ENCODE measurements around the gene VCPKMT. TPM values are rescaled to one million over a fixed set of nuclear protein-coding genes. Genes with fewer than 3 reads are reported as not detected.
A peak's percentile ranks its signal among the peaks of the same experiment; 100 is the strongest.

Gene VCPKMT
- total RNA-seq, 2 experiments from 2014 or later = 12.0 to 14.5 TPM

DNA sequence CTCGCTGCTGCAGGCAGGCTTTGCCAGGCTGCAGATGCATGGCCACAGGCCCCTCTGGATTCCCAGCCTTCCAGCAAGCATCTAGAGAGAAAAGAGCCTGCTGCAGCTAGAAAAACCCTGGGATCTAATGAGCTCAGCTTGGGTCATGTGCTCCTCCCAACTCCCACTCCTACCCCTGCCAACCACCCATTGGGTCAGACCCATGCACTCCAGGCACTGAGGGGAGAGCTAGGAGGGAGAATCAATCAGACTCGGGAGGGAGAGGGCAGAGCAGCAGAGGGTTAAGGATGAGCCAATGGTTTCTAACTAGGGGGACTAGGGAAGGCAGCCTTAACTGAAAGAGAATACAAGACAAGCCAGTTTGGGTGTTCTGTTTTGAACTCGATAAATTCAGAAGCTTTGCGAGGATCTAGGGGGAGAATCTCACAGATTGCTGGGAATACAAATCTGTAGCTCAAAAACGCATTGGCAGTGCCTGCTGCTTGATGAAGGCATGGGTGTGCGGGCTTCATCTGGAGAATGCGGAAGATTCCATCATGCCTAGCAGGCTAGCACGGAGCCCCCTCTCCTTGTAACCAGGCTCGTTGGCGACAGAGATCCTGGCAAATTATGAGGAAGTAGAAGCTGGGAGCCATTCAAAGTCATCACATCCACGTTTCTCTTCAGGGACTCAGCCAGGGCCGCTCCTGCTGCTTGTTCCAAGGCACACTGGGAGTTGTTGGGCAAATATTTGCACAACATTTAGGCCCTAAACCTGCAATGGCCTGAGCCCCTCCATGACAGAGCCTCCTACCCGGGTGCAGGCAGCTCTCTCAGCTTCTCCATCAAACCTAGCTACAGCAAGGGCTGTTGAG lies 56.4 kb downstream of the VCPKMT start:
- peaks cover 14% of the 10 kb centered on the region for H3K36me3 Mint-ChIP-seq
- CTCF ChIA-PET = interaction anchor here (0.7 to 5.2 kb wide), 10 partner anchors 12 to 198 kb away, joined by 3 to 62 read pairs (median 10); partner anchors contain the start of gene ARF6
- no peak overlapping the region for H3K4me3 Mint-ChIP-seq
- ATAC-seq (no peak), DNase-seq (no peak)
- H3K27ac Mint-ChIP-seq = peak overlapping the region; percentile 100
- H3K27me3 Mint-ChIP-seq = no peaks in the 10 kb centered on the region
- H3K4me1 Mint-ChIP-seq = peaks cover 72% of the 10 kb centered on the region
- H3K9me3 Mint-ChIP-seq (ENCODE audit: low read depth) = no peaks in the 10 kb centered on the region

Other genes starting within 250 kb of the VCPKMT start
- gene ARF6, start 223.5 kb downstream of the VCPKMT start, total RNA-seq = 100 to 1,000 TPM; 171 to 190 TPM
- 10 to 100 TPM; 18.0 to 19.7 TPM for gene SOS2, start 115.0 kb upstream of the VCPKMT start, total RNA-seq
- gene L2HGDH, start 195.7 kb upstream of the VCPKMT start, total RNA-seq = 10 to 100 TPM; 13.5 to 15.0 TPM
- 10 to 100 TPM; 13.3 to 16.1 TPM for gene DMAC2L, start 195.8 kb upstream of the VCPKMT start, total RNA-seq